Activated B cell treated with CpG ODN at 0.5 μM for 24 hours (primary cell): ENCODE data around the gene NEIL3. TPM values are rescaled to one million over a fixed set of nuclear protein-coding genes. Genes with fewer than 3 reads are reported as not detected.

Experiments
- ATAC-seq: fragments of 200-7000 bp; cut with Tn5 transposase; one replicate; pipeline ENCODE4 v1.10.0; 2021; ENCODE audit warnings: low read depth, mild to moderate bottlenecking, moderate library complexity
- CTCF ChIA-PET: fragments of 350-600 bp; sonication (Branson Sonifier 250); formaldehyde crosslinking; loops from one replicate; lab custom pipeline; 2021; ENCODE audit warnings: antibody characterized with exemption; lab: Charles Lee
- POLR2A ChIA-PET: fragments of 350-600 bp; sonication (Branson Sonifier 250); formaldehyde crosslinking; loops from one replicate; lab custom pipeline; 2021; ENCODE audit warnings: antibody characterized with exemption; lab: Charles Lee
- DNase-seq: peaks from one replicate; pipeline ENCODE4 v3.0.0; 2022
- H3K27ac Mint-ChIP-seq: one replicate; pipeline ENCODE4 v1.8.0; 2020; ENCODE audit warnings: mixed read lengths
- H3K27me3 Mint-ChIP-seq: one replicate; pipeline ENCODE4 v1.8.0; 2021; ENCODE audit warnings: mixed read lengths
- H3K36me3 Mint-ChIP-seq: one replicate; pipeline ENCODE4 v1.8.0; 2021; ENCODE audit warnings: low read depth, mixed read lengths
- H3K4me1 Mint-ChIP-seq: one replicate; pipeline ENCODE4 v1.8.0; 2021; ENCODE audit warnings: mixed read lengths
- H3K4me3 Mint-ChIP-seq: one replicate; pipeline ENCODE4 v1.8.0; 2020; ENCODE audit warnings: mild to moderate bottlenecking, mixed read lengths
- H3K9me3 Mint-ChIP-seq: one replicate; pipeline ENCODE4 v1.8.0; 2020; ENCODE audit warnings: mixed read lengths
- CTCF ChIP-seq: fragments of 200-600 bp; IDR thresholded peaks from one replicate; pipeline ENCODE4 v1.8.0; 2022; ENCODE audit warnings: antibody characterized with exemption, mild to moderate bottlenecking
- intact Hi-C: fragments of 100-400 bp; cut with micrococcal nuclease; formaldehyde crosslinking; loops from one replicate; pipeline ENCODE4 v1.15.1; 2024
- total RNA-seq: library from RNA; stranded (reverse); gene quantifications from 2 replicates; pipeline ENCODE4 v1.2.3, GENCODE V29; 2022

Gene NEIL3
- total RNA-seq, 1 donor from 2014 or later, result 0.35 TPM

GRCh38 chr4:177288335-177288734 lies 21.3 kb upstream of the NEIL3 start:
- Mint-ChIP-seq H3K27ac (no peak overlapping the region), H3K4me3 (no peak overlapping the region), H3K36me3 (no peaks in the 10 kb centered on the region), H3K4me1 (no peaks in the 10 kb centered on the region), H3K9me3 (no peaks in the 10 kb centered on the region), H3K27me3 (no peaks in the 10 kb centered on the region)
- POLR2A ChIA-PET, result no interaction called here
- no peak for TF ChIP-seq CTCF
- intact Hi-C loops, result no loop called here
- ATAC-seq (no peak), DNase-seq (no peak)
- CTCF ChIA-PET, result no interaction called here

DNA sequence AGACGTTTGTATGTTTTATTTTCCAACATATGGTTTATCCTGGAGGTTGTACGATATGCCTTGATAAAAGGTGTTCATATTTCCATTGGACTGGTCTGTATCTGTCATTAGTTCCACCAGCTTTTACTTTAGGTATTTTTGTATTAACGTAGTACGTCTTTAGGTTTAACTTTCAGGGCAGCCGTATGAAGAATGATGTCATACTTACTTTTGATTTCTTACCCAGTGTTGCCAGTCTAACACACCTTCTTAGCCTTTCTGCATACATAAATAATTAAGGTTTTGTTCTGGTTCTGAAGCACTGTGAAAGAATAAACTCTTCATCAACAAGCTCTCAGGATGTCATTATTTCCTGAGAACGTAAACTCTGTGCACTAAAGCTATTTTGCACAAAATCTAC lies 18.9 kb upstream of the NEIL3 start:
- intact Hi-C loops, result no loop called here
- POLR2A ChIA-PET, result no interaction called here
- Mint-ChIP-seq H3K27me3 (no peaks in the 10 kb centered on the region), H3K4me3 (no peak overlapping the region), H3K9me3 (no peaks in the 10 kb centered on the region), H3K4me1 (no peaks in the 10 kb centered on the region), H3K27ac (no peak overlapping the region), H3K36me3 (no peaks in the 10 kb centered on the region)
- DNase-seq (no peak), ATAC-seq (no peak)
- no peak for TF ChIP-seq CTCF
- CTCF ChIA-PET, result no interaction called here

DNA sequence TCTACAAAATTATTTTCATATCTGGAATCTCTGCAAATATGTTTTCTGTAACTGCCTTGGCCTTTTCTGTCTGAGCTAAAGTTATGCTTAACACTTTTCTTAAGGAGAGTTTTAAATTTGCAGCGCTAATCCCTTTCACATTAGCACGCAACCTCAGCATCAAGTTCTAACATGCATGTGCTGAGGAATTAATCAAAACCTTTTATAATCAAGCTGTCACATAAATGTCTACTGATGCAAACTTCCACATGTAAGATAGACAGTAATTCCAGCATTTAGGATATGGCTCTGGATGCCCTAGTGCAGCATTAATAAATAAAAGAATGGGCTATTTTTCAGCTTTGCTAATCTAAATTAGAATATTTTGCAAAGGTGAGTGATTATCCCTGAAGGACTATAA lies 17.5 kb upstream of the NEIL3 start:
- no peaks in the 10 kb centered on the region for H3K9me3 Mint-ChIP-seq
- DNase-seq (no peak), ATAC-seq (no peak)
- no peak overlapping the region for H3K4me3 Mint-ChIP-seq
- ChIA-PET POLR2A (no interaction called here), CTCF (no interaction called here)
- H3K4me1 Mint-ChIP-seq, result no peaks in the 10 kb centered on the region
- TF ChIP-seq CTCF, result no peak
- no peaks in the 10 kb centered on the region for H3K36me3 Mint-ChIP-seq
- no peak overlapping the region for H3K27ac Mint-ChIP-seq
- no peaks in the 10 kb centered on the region for H3K27me3 Mint-ChIP-seq
- intact Hi-C loops, result no loop called here

- Mint-ChIP-seq H3K4me3 (no peak overlapping the region), H3K27me3 (no peaks in the 10 kb centered on the region), H3K9me3 (peaks cover 5% of the 10 kb centered on the region), H3K36me3 (no peaks in the 10 kb centered on the region), H3K27ac (no peak overlapping the region), H3K4me1 (no peaks in the 10 kb centered on the region)
- intact Hi-C loops, result no loop called here
- no peak for TF ChIP-seq CTCF
- DNase-seq (no peak), ATAC-seq (no peak)
- ChIA-PET POLR2A (no interaction called here), CTCF (no interaction called here)
Measured at GRCh38 chr4:177293208-177294033, 16.3 kb upstream of the NEIL3 start.

- no peak for ATAC-seq
- ChIA-PET CTCF (no interaction called here), POLR2A (no interaction called here)
- no peak overlapping the region for H3K4me3 Mint-ChIP-seq
- no peak overlapping the region for H3K27ac Mint-ChIP-seq
- H3K27me3 Mint-ChIP-seq, result no peaks in the 10 kb centered on the region
- intact Hi-C loops, result no loop called here
- peaks cover 5% of the 10 kb centered on the region for H3K9me3 Mint-ChIP-seq
- no peaks in the 10 kb centered on the region for H3K36me3 Mint-ChIP-seq
- no peak for DNase-seq
- no peak for TF ChIP-seq CTCF
- no peaks in the 10 kb centered on the region for H3K4me1 Mint-ChIP-seq
Measured at GRCh38 chr4:177297785-177298391, 11.8 kb upstream of the NEIL3 start.
